Right lobe of liver (tissue), 6 donors: ENCODE measurements around the gene ZGRF1. TPM values are rescaled to one million over a fixed set of nuclear protein-coding genes. Genes with fewer than 3 reads are reported as not detected.
A peak's percentile ranks its signal among the peaks of the same experiment; 100 is the strongest.

Source experiments
- ATAC-seq, 4 donors: fragments of 200-7000 bp; cut with Tn5 transposase; one replicate each; pipeline ENCODE4 v1.9.1; 2020; ENCODE audit warnings: mild to moderate bottlenecking in 4 of 4, moderate library complexity in 4 of 4
- DNase-seq, 3 donors: peaks; one replicate each; pipeline ENCODE4 v3.0.0-alpha.2; 2020
- H3K27ac ChIP-seq, 3 donors: fragments of 200-600 bp; one replicate each; pipeline ENCODE4 v1.8.0; 2022
- H3K27me3 ChIP-seq, 2 donors: fragments of 200-600 bp; one replicate each; pipeline ENCODE4 v1.8.0; 2022
- H3K36me3 ChIP-seq, 4 donors: fragments of 200-600 bp; sonication (generic) in 1 of 4; one replicate each; pipeline versions ENCODE4 v1.5.1 to v1.8.0; 2017 to 2022; ENCODE audit warnings: control low read depth in 1 of 4
- H3K4me1 ChIP-seq, 4 donors: fragments of 200-600 bp; sonication (generic) in 1 of 4; one replicate each; pipeline versions ENCODE4 v1.5.1 to v1.8.0; 2017 to 2022; ENCODE audit warnings: control low read depth in 1 of 4
- H3K4me3 ChIP-seq, 3 donors: fragments of 200-600 bp; one replicate each; pipeline ENCODE4 v1.8.0; 2022
- H3K9me3 ChIP-seq, 4 donors: fragments of 200-600 bp; sonication (generic) in 1 of 4; one replicate each; pipeline versions ENCODE4 v1.5.1 to v1.8.0; 2017 to 2022; ENCODE audit warnings: control low read depth in 1 of 4
- CTCF ChIP-seq, 4 donors: fragments of 200-600 bp in 3 of 4; fragments of 450-650 bp in 1 of 4; IDR thresholded peaks; one replicate each; pipeline versions ENCODE4 v1.5.1 to v1.8.0; 2016 to 2022; ENCODE audit warnings: antibody characterized with exemption in 4 of 4, mild to moderate bottlenecking in 2 of 4
- POLR2A ChIP-seq: fragments of 450-650 bp; IDR thresholded peaks from one replicate; pipeline ENCODE4 v1.6.1; 2017; ENCODE audit warnings: antibody characterized with exemption, mild to moderate bottlenecking
- WGBS: methylation state at CpG from one replicate; pipeline ENCODE4 v1.1.6; 2018; ENCODE audit warnings: low coverage, low lambda C conversion rate; ENCODE audit not compliant: insufficient coverage; ENCODE audit errors: missing lambda C conversion rate; 5-methylcytosine and 5-hydroxymethylcytosine counted together
- intact Hi-C, 2 donors: fragments of 100-400 bp; cut with DNase I; formaldehyde crosslinking; loops; one replicate each; pipeline versions ENCODE4 v1.11.2 to v1.14.1; 2022
- total RNA-seq, 6 experiments: library from RNA; depleted of rRNA in 2 of 6; stranded (reverse); fragments of >200 nt in 2 of 6; fragmentation: NEBNext Ultra II Directional in 3 of 6; extraction: Animal tissue kit (Norgen Biotek cat#: 25700) in 3 of 6; gene quantifications; one replicate each; pipeline versions ENCODE4 v1.1.0 to v1.2.4, GENCODE V29; 2016 to 2023
- donor health status: DM: no; HTN: yes; CAD: no.
- donor health status: DM: no; HTN: no; CAD: no.
- donor health status: DM: no; HTN: no; CAD: no.
- donor health status: DM: no; HTN: yes; CAD: no.
- donor health status: DM: no; HTN: yes; CAD: no.

The ZGRF1 gene
- total RNA-seq, 6 experiments from 2014 or later, result 0.71 to 3.7 (median 2.0) TPM

GRCh38 chr4:112517911-112518310 lies 118.8 kb downstream of the ZGRF1 start:
- no peak overlapping the region for H3K4me3 ChIP-seq
- intact Hi-C loops, result no loop called here
- no peaks in the 10 kb centered on the region for H3K36me3 ChIP-seq
- 22% methylated on average over 3 of the region's 3 CpGs for WGBS
- no peak for DNase-seq
- H3K9me3 ChIP-seq, result no peaks in the 10 kb centered on the region
- ATAC-seq, result no peak
- peaks cover 41 to 64% of the 10 kb centered on the region in 2 donors for H3K27me3 ChIP-seq
- H3K27ac ChIP-seq, result no peak overlapping the region
- TF ChIP-seq CTCF (IDR thresholded peaks at IDR 0.05) (no peak), POLR2A (no peak)
- H3K4me1 ChIP-seq, result peaks cover 0 to 31% (median 10%) of the 10 kb centered on the region in 4 donors

- Histone ChIP-seq H3K27ac (no peak overlapping the region), H3K27me3 (peaks cover 37 to 71% of the 10 kb centered on the region in 2 donors), H3K9me3 (no peaks in the 10 kb centered on the region), H3K36me3 (no peaks in the 10 kb centered on the region), H3K4me1 (peaks cover 0 to 28% (median 10%) of the 10 kb centered on the region in 4 donors), H3K4me3 (no peak overlapping the region)
- DNase-seq (no peak), ATAC-seq (no peak)
- TF ChIP-seq POLR2A, result no peak
- intact Hi-C loops, result no loop called here
- WGBS, result 3% methylated on average over 13 of the region's 20 CpGs
Measured at GRCh38 chr4:112517067-112517634, 119.6 kb downstream of the ZGRF1 start.

- no peak for DNase-seq
- WGBS, result 1% methylated on average over 40 of the region's 55 CpGs
- no peak overlapping the region for H3K27ac ChIP-seq
- H3K4me1 ChIP-seq, result peaks cover 0 to 28% (median 10%) of the 10 kb centered on the region in 4 donors
- intact Hi-C loops, result no loop called here
- H3K27me3 ChIP-seq, result peaks cover 32 to 70% of the 10 kb centered on the region in 2 donors
- no peaks in the 10 kb centered on the region for H3K9me3 ChIP-seq
- peak in 3 of 4 donors; percentile 31 to 48 (median 37) for ATAC-seq
- H3K4me3 ChIP-seq, result no peak overlapping the region
- no peaks in the 10 kb centered on the region for H3K36me3 ChIP-seq
- no peak for TF ChIP-seq CTCF (IDR thresholded peaks at IDR 0.05)
- no peak for TF ChIP-seq POLR2A
Measured at GRCh38 chr4:112516471-112517066, 120.1 kb downstream of the ZGRF1 start.

- peaks cover 32 to 70% of the 10 kb centered on the region in 2 donors for H3K27me3 ChIP-seq
- TF ChIP-seq POLR2A (no peak), CTCF (IDR thresholded peaks at IDR 0.05) (no peak)
- WGBS, result 2% methylated on average over 10 of the region's 15 CpGs
- no peaks in the 10 kb centered on the region for H3K36me3 ChIP-seq
- H3K9me3 ChIP-seq, result no peaks in the 10 kb centered on the region
- peak within 1 kb of the TSS; percentile 30 to 43 (median 32) for H3K4me3 ChIP-seq
- peaks cover 0 to 28% (median 10%) of the 10 kb centered on the region in 4 donors for H3K4me1 ChIP-seq
- no peak within 1 kb of the TSS for H3K27ac ChIP-seq
- DNase-seq, result no peak
- no peak for ATAC-seq
- intact Hi-C loops, result no loop called here
Measured at GRCh38 chr4:112516066-112516470, 120.6 kb downstream of the ZGRF1 start, which contains the start of gene NEUROG2. Gene NEUROG2, minus strand, starts transcription at chr4:112516180. Its CDS starts 705 bp downstream, at chr4:112515475.
